WTC11 (cell line): Measurements from ENCODE around the gene CNPY4. TPM values are rescaled to one million over a fixed set of nuclear protein-coding genes. Genes with fewer than 3 reads are reported as not detected.

Experiments used
- ATAC-seq: fragments of 200-7000 bp; cut with Tn5 transposase; 2 replicates; pipeline ENCODE4 v1.10.0; 2021; ENCODE audit warnings: mild to moderate bottlenecking, moderate library complexity
- CTCF ChIA-PET: fragments of 300-600 bp; sonication (Branson Sonifier 250); formaldehyde crosslinking; loops from one replicate; lab custom pipeline; 2021; ENCODE audit warnings: antibody characterized with exemption; lab: Charles Lee
- POLR2A ChIA-PET: fragments of 350-600 bp; sonication (Branson Sonifier 250); formaldehyde crosslinking; loops from one replicate; lab custom pipeline; 2021; ENCODE audit warnings: antibody characterized with exemption; lab: Charles Lee
- DNase-seq: peaks from one replicate; pipeline ENCODE4 v3.0.0; 2021; ENCODE audit warnings: low spot score
- H3K27ac Mint-ChIP-seq: 2 replicates; pipeline ENCODE4 v1.8.0; 2021; ENCODE audit warnings: mixed read lengths
- H3K27me3 Mint-ChIP-seq: 2 replicates; pipeline ENCODE4 v1.8.0; 2021; ENCODE audit warnings: low read depth, mild to moderate bottlenecking, moderate library complexity, mixed read lengths
- H3K36me3 Mint-ChIP-seq: 2 replicates; pipeline ENCODE4 v1.8.0; 2021; ENCODE audit warnings: mixed read lengths
- H3K4me1 Mint-ChIP-seq: 2 replicates; pipeline ENCODE4 v1.8.0; 2022; ENCODE audit warnings: mixed read lengths
- H3K4me3 Mint-ChIP-seq: 2 replicates; pipeline ENCODE4 v1.8.0; 2021; ENCODE audit warnings: mild to moderate bottlenecking, moderate library complexity, mixed read lengths
- H3K9me3 Mint-ChIP-seq: 2 replicates; pipeline ENCODE4 v1.8.0; 2021; ENCODE audit warnings: mixed read lengths
- CBFB ChIP-seq: sonication (generic); formaldehyde crosslinking; IDR thresholded peaks from 2 replicates; pipeline ENCODE4 v1.8.1; 2022; ENCODE audit warnings: mild to moderate bottlenecking, low read depth, missing genetic modification reagents
- ESRRA ChIP-seq: sonication (generic); formaldehyde crosslinking; IDR thresholded peaks from 2 replicates; pipeline ENCODE4 v1.8.1; 2022; ENCODE audit warnings: mild to moderate bottlenecking, missing genetic modification reagents, borderline replicate concordance
- FOXK1 ChIP-seq: sonication (generic); formaldehyde crosslinking; IDR thresholded peaks from 2 replicates; pipeline ENCODE4 v1.8.0; 2022; ENCODE audit warnings: mild to moderate bottlenecking, moderate library complexity, missing genetic modification reagents
- FOXP1 ChIP-seq: sonication (generic); formaldehyde crosslinking; IDR thresholded peaks from 2 replicates; pipeline ENCODE4 v1.8.0; 2022; ENCODE audit warnings: missing genetic modification reagents, mild to moderate bottlenecking, moderate library complexity, borderline replicate concordance
- FOXP4 ChIP-seq: sonication (generic); formaldehyde crosslinking; IDR thresholded peaks from 2 replicates; pipeline ENCODE4 v1.8.0; 2022; ENCODE audit warnings: mild to moderate bottlenecking, missing genetic modification reagents
- GTF2I ChIP-seq: fragments of 250-450 bp; sonication (Bioruptor Pico); conservative IDR thresholded peaks from 2 replicates; pipeline ENCODE4 v1.4.0; 2021; ENCODE audit warnings: mild to moderate bottlenecking
- HMGA2 ChIP-seq: fragments of 250-450 bp; sonication (Bioruptor Pico); IDR thresholded peaks from 2 replicates; pipeline ENCODE4 v1.4.0; 2021; ENCODE audit warnings: mild to moderate bottlenecking, moderate library complexity
- JAZF1 ChIP-seq: fragments of 250-450 bp; sonication (Bioruptor Pico); IDR thresholded peaks from 2 replicates; pipeline ENCODE4 v1.9.0; 2021; ENCODE audit warnings: moderate library complexity, mild to moderate bottlenecking, inconsistent platforms
- MYBL2 ChIP-seq: sonication (generic); formaldehyde crosslinking; IDR thresholded peaks from 2 replicates; pipeline ENCODE4 v1.8.1; 2023; ENCODE audit warnings: mild to moderate bottlenecking, moderate library complexity, missing genetic modification reagents
- NFYB ChIP-seq: sonication (generic); formaldehyde crosslinking; conservative IDR thresholded peaks from 2 replicates; pipeline ENCODE4 v1.8.0; 2022; ENCODE audit warnings: low read depth, missing genetic modification reagents
- SMAD4 ChIP-seq: sonication (generic); formaldehyde crosslinking; IDR thresholded peaks from 2 replicates; pipeline ENCODE4 v1.8.0; 2022; ENCODE audit warnings: mild to moderate bottlenecking, missing genetic modification reagents
- SP1 ChIP-seq: sonication (generic); formaldehyde crosslinking; conservative IDR thresholded peaks from 2 replicates; pipeline ENCODE4 v1.8.1; 2022; ENCODE audit warnings: missing genetic modification reagents
- TCF7 ChIP-seq: sonication (generic); formaldehyde crosslinking; IDR thresholded peaks from 2 replicates; pipeline ENCODE4 v1.8.0; 2022; ENCODE audit warnings: mild to moderate bottlenecking, low read depth, missing genetic modification reagents, moderate library complexity
- TP53 ChIP-seq: sonication (generic); formaldehyde crosslinking; IDR thresholded peaks from 2 replicates; pipeline ENCODE4 v1.8.1; 2023; ENCODE audit warnings: mild to moderate bottlenecking, missing genetic modification reagents
- ZNF121 ChIP-seq: sonication (generic); formaldehyde crosslinking; IDR thresholded peaks from 2 replicates; pipeline ENCODE4 v1.8.0; 2023; ENCODE audit warnings: missing genetic modification reagents
- ZNF317 ChIP-seq: sonication (generic); formaldehyde crosslinking; IDR thresholded peaks from 2 replicates; pipeline ENCODE4 v1.8.1; 2023; ENCODE audit warnings: low read depth, mild to moderate bottlenecking, moderate library complexity, missing genetic modification reagents, borderline replicate concordance
- ZNF423 ChIP-seq: fragments of 250-450 bp; sonication (Bioruptor Pico); IDR thresholded peaks from 2 replicates; pipeline ENCODE4 v2.1.2; 2022; ENCODE audit warnings: mild to moderate bottlenecking, moderate library complexity
- ZNF512 ChIP-seq: sonication (generic); formaldehyde crosslinking; IDR thresholded peaks from 2 replicates; pipeline ENCODE4 v1.8.1; 2022; ENCODE audit warnings: missing genetic modification reagents, borderline replicate concordance
- total RNA-seq: library from RNA; stranded (reverse); gene quantifications from 3 replicates; pipeline ENCODE4 v1.2.3, GENCODE V29; 2021
- TF ChIP-seq, protein P1 (sequence below): sonication (generic); formaldehyde crosslinking; IDR thresholded peaks from 2 replicates; pipeline ENCODE4 v1.8.1; 2023; ENCODE audit warnings: mild to moderate bottlenecking, missing genetic modification reagents
- TF ChIP-seq, protein P2 (sequence below): sonication (generic); formaldehyde crosslinking; IDR thresholded peaks from 2 replicates; pipeline ENCODE4 v1.8.1; 2023; ENCODE audit warnings: mild to moderate bottlenecking, missing genetic modification reagents, borderline replicate concordance

The CNPY4 gene
- total RNA-seq, 1 experiment from 2014 or later = 15.1 TPM

DNA sequence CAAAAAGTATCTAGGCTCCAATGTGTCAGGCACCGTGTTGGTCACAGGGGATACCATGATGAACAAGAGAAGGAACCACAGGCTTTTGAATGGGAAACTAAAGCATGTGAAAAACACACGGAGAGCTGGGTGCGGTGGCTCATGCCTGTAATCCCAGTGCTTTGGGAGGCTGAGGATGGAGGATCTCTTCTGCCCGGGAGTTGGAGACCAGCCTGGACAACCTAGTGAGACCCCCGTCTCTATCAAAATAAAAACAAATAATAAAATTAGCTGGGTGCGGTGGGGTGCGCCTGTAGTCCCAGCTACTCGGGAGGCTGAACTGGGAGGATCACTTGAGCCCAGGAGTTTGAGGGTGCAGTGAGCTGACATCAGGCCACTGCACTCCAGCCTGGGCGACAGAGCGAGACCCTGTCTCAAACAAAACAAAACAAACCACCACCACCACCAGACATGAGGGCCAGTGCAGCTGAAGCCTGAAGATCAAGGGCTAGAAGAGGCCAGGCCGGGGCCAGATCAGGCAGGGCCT lies 31.3 kb upstream of the CNPY4 start:
- Mint-ChIP-seq H3K4me3 (peak overlapping the region; percentile 93), H3K36me3 (peaks cover 29% of the 10 kb centered on the region), H3K4me1 (peaks cover 15% of the 10 kb centered on the region), H3K9me3 (no peaks in the 10 kb centered on the region), H3K27ac (peak overlapping the region; percentile 92), H3K27me3 (no peaks in the 10 kb centered on the region; the same call in 1 of the 2 replicates)
- TF ChIP-seq ZNF121 = peak; percentile 92
- TF ChIP-seq ESRRA (CRISPR knock-in tag) = no peak
- TF ChIP-seq, protein P1, sequence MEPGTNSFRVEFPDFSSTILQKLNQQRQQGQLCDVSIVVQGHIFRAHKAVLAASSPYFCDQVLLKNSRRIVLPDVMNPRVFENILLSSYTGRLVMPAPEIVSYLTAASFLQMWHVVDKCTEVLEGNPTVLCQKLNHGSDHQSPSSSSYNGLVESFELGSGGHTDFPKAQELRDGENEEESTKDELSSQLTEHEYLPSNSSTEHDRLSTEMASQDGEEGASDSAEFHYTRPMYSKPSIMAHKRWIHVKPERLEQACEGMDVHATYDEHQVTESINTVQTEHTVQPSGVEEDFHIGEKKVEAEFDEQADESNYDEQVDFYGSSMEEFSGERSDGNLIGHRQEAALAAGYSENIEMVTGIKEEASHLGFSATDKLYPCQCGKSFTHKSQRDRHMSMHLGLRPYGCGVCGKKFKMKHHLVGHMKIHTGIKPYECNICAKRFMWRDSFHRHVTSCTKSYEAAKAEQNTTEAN (CRISPR knock-in tag) = no peak
- 0 out of 2 replicates have a peak, but pooled peaks have one; percentile 50 for TF ChIP-seq GTF2I (CRISPR knock-in tag)
- no peak for DNase-seq
- POLR2A ChIA-PET = interaction anchor here (0.7 to 6.2 kb wide), 3 partner anchors 13 to 83 kb away, joined by 3 to 41 read pairs (median 3); partner anchors contain the start of genes AP4M1 and MCM7
- no peak for ATAC-seq
- CTCF ChIA-PET = interaction anchor here (1.0 to 1.4 kb wide), 2 partner anchors 14 to 44 kb away, joined by 3 read pairs; partner anchors contain the start of gene AP4M1

DNA sequence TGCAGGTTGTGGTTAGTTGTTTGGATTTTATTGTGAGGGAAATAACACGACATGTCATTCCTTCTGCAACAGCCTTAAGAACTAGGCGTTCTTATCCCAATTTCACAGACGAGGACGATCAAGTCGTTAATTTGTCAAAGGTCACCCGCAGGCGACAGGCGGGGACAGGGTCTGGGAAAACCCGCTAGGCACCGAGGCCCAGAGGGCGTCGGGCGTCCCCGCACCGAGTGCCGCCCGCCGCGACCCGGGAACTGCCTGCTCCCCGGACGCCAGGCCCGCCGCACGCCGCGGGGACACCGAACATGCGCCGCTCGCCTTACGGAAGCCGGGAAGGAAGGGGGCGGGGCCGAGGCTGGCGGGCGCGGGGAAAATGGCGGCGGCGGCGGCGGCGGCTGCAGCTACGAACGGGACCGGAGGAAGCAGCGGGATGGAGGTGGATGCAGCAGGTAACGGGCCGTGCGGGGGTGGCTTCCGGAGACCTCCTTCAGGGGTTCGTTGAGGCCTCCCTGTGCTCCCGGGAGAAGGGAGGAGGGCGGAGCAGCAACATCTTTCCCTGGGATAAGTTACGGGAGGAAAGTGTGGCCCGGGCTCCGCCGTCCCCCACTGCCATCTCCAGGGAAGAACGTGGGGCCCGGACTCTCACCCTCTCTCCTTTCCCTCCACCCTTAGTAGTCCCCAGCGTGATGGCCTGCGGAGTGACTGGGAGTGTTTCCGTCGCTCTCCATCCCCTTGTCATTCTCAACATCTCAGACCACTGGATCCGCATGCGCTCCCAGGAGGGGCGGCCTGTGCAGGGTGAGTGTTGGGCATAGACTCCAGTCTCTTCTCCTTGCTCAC lies 30.6 kb upstream of the CNPY4 start, which contains the start of gene COPS6:
Gene COPS6, plus strand, starts transcription at position 349 of the 837 bp plus-strand sequence. Its CDS starts 22 bp downstream, at position 371.
- DNase-seq (peak; percentile 79), ATAC-seq (peak; percentile 4)
- peaks cover 36% of the 10 kb centered on the region for H3K36me3 Mint-ChIP-seq
- peak within 1 kb of the TSS; percentile 92 for H3K27ac Mint-ChIP-seq
- H3K4me1 Mint-ChIP-seq = peaks cover 11% of the 10 kb centered on the region
- CTCF ChIA-PET = interaction anchor here (1.0 to 1.4 kb wide), 2 partner anchors 13 to 44 kb away, joined by 3 read pairs; partner anchors contain the start of gene AP4M1
- H3K9me3 Mint-ChIP-seq = no peaks in the 10 kb centered on the region
- H3K4me3 Mint-ChIP-seq = peak within 1 kb of the TSS; percentile 93
- POLR2A ChIA-PET = interaction anchor here (0.6 to 6.2 kb wide), 4 partner anchors 12 to 143 kb away, joined by 3 to 41 read pairs (median 4); partner anchors contain the start of genes AP4M1 and MCM7
- no peaks in the 10 kb centered on the region; the same call in 1 of the 2 replicates for H3K27me3 Mint-ChIP-seq
- no peak for TF ChIP-seq JAZF1 (CRISPR knock-in tag)
- TF ChIP-seq SP1 (CRISPR knock-in tag) = peak; percentile 99
- TF ChIP-seq FOXP4 (CRISPR knock-in tag) = peak; percentile 92
- TF ChIP-seq FOXP1 = peak; percentile 91; the same call in 1 of the 2 replicates
- 0 out of 2 replicates have a peak, but pooled peaks have one; percentile 37 for TF ChIP-seq ZNF317 (CRISPR knock-in tag)
- TF ChIP-seq FOXK1 (CRISPR knock-in tag) = peak; percentile 89
- TF ChIP-seq, protein P1 (CRISPR knock-in tag) = peak; percentile 89
- TF ChIP-seq SMAD4 (CRISPR knock-in tag) = peak; percentile 21; the same call in 1 of the 2 replicates
- TF ChIP-seq TP53 (CRISPR knock-in tag) = 0 out of 2 replicates have a peak, but pooled peaks have one; percentile 75
- TF ChIP-seq MYBL2 (CRISPR knock-in tag) = peak; percentile 83
- TF ChIP-seq NFYB (CRISPR knock-in tag) = 0 out of 2 replicates have a peak, but pooled peaks have one; percentile 19
- TF ChIP-seq, protein P2, sequence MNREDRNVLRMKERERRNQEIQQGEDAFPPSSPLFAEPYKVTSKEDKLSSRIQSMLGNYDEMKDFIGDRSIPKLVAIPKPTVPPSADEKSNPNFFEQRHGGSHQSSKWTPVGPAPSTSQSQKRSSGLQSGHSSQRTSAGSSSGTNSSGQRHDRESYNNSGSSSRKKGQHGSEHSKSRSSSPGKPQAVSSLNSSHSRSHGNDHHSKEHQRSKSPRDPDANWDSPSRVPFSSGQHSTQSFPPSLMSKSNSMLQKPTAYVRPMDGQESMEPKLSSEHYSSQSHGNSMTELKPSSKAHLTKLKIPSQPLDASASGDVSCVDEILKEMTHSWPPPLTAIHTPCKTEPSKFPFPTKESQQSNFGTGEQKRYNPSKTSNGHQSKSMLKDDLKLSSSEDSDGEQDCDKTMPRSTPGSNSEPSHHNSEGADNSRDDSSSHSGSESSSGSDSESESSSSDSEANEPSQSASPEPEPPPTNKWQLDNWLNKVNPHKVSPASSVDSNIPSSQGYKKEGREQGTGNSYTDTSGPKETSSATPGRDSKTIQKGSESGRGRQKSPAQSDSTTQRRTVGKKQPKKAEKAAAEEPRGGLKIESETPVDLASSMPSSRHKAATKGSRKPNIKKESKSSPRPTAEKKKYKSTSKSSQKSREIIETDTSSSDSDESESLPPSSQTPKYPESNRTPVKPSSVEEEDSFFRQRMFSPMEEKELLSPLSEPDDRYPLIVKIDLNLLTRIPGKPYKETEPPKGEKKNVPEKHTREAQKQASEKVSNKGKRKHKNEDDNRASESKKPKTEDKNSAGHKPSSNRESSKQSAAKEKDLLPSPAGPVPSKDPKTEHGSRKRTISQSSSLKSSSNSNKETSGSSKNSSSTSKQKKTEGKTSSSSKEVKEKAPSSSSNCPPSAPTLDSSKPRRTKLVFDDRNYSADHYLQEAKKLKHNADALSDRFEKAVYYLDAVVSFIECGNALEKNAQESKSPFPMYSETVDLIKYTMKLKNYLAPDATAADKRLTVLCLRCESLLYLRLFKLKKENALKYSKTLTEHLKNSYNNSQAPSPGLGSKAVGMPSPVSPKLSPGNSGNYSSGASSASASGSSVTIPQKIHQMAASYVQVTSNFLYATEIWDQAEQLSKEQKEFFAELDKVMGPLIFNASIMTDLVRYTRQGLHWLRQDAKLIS (CRISPR knock-in tag) = 0 out of 2 replicates have a peak, but pooled peaks have one; percentile 75
- no peak for TF ChIP-seq CBFB
- no peak for TF ChIP-seq ZNF512 (CRISPR knock-in tag)
- TF ChIP-seq ZNF423 (CRISPR knock-in tag) = peak; percentile 48; the same call in 1 of the 2 replicates
- TF ChIP-seq HMGA2 = no peak
- TF ChIP-seq TCF7 (CRISPR knock-in tag) = no peak
